Parathyroid adenoma (tissue), 2 donors: ENCODE data around the gene PPP4R3B.
"Not testable (repeated sequence)": the region's sequence is repeated elsewhere in the genome, so short reads cannot be mapped to it uniquely, and the experiment has no call there.

Experiments used
- H2AFZ ChIP-seq: fragments of 300-600 bp; sonication (generic); one replicate; pipeline ENCODE4 v1.7.0; 2017; ENCODE audit warnings: antibody characterized with exemption, mild to moderate bottlenecking
- H3K27ac ChIP-seq: fragments of 300-600 bp; sonication (generic); one replicate; pipeline ENCODE4 v1.7.0; 2017
- H3K27me3 ChIP-seq: fragments of 300-600 bp; sonication (generic); one replicate; pipeline ENCODE4 v1.7.0; 2017; ENCODE audit warnings: low read length; ENCODE audit not compliant: control insufficient read depth, insufficient read depth
- H3K36me3 ChIP-seq: fragments of 300-600 bp; sonication (generic); one replicate; pipeline ENCODE4 v1.7.0; 2017; ENCODE audit warnings: low read length; ENCODE audit not compliant: control insufficient read depth, insufficient read depth
- H3K4me1 ChIP-seq: fragments of 300-600 bp; sonication (generic); one replicate; pipeline ENCODE4 v1.7.0; 2017; ENCODE audit warnings: control low read depth
- H3K4me2 ChIP-seq: fragments of 300-600 bp; sonication (generic); one replicate; pipeline ENCODE4 v1.7.0; 2017; ENCODE audit warnings: low read length
- H3K4me3 ChIP-seq: fragments of 300-600 bp; sonication (generic); one replicate; pipeline ENCODE4 v1.7.0; 2017; ENCODE audit warnings: low read depth, low read length
- H3K79me2 ChIP-seq: fragments of 300-600 bp; sonication (generic); one replicate; pipeline ENCODE4 v1.7.0; 2017; ENCODE audit warnings: control low read depth
- H3K9ac ChIP-seq: fragments of 300-600 bp; sonication (generic); one replicate; pipeline ENCODE4 v1.7.0; 2017; ENCODE audit warnings: mild to moderate bottlenecking
- H3K9me3 ChIP-seq: fragments of 300-600 bp; sonication (generic); one replicate; pipeline ENCODE4 v1.7.0; 2017; ENCODE audit warnings: low read length; ENCODE audit not compliant: control insufficient read depth
- TF ChIP-seq, protein P1 (sequence below): fragments of 300-600 bp; sonication (generic); IDR thresholded peaks from one replicate; pipeline ENCODE4 v1.7.0; 2017; ENCODE audit warnings: antibody characterized with exemption, mild to moderate bottlenecking
- donor health status: primary hyperparathyroidism.

The PPP4R3B gene

DNA sequence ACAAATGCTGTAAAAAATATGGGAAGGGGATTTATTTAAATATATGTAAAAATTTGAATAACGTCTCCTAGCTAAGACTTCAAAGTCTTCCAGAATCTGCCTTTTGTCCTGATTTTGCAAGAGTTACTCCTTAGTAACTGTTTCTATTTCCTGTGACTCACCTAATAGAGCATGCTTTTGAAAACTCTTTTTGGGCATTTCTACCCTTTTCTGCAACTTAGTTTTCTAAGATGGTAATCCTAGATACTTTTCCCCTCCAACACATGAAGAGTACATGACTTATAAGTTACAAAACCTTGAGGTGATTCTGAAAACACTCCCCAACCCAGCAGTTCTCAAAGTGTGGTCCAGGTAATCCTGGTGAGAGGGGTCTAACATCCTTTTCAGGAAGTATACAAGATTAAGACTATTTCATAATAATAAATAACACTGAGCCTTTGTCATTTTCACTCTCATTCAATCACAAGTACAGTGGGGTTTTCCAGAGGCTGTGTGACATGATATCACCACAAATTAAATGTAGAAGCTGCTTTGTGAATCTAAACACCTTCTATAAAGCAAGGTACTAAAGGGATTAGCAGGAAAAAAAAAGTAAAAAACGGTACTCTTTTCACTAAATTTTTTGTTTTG lies 31.9 kb downstream of the PPP4R3B start:
- H3K4me3 ChIP-seq, result no peak overlapping the region
- peaks cover 7% of the 10 kb centered on the region for H3K79me2 ChIP-seq
- H3K9ac ChIP-seq, result no peak overlapping the region
- H3K4me1 ChIP-seq, result no peaks in the 10 kb centered on the region
- no peaks in the 10 kb centered on the region for H3K9me3 ChIP-seq
- no peak overlapping the region for H3K27ac ChIP-seq
- TF ChIP-seq, protein P1, sequence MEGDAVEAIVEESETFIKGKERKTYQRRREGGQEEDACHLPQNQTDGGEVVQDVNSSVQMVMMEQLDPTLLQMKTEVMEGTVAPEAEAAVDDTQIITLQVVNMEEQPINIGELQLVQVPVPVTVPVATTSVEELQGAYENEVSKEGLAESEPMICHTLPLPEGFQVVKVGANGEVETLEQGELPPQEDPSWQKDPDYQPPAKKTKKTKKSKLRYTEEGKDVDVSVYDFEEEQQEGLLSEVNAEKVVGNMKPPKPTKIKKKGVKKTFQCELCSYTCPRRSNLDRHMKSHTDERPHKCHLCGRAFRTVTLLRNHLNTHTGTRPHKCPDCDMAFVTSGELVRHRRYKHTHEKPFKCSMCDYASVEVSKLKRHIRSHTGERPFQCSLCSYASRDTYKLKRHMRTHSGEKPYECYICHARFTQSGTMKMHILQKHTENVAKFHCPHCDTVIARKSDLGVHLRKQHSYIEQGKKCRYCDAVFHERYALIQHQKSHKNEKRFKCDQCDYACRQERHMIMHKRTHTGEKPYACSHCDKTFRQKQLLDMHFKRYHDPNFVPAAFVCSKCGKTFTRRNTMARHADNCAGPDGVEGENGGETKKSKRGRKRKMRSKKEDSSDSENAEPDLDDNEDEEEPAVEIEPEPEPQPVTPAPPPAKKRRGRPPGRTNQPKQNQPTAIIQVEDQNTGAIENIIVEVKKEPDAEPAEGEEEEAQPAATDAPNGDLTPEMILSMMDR, result no peak
- H3K4me2 ChIP-seq, result no peak overlapping the region
- H3K36me3 ChIP-seq, result no peaks in the 10 kb centered on the region
- no peaks in the 10 kb centered on the region for H3K27me3 ChIP-seq
- H2AFZ ChIP-seq, result no peak overlapping the region

DNA sequence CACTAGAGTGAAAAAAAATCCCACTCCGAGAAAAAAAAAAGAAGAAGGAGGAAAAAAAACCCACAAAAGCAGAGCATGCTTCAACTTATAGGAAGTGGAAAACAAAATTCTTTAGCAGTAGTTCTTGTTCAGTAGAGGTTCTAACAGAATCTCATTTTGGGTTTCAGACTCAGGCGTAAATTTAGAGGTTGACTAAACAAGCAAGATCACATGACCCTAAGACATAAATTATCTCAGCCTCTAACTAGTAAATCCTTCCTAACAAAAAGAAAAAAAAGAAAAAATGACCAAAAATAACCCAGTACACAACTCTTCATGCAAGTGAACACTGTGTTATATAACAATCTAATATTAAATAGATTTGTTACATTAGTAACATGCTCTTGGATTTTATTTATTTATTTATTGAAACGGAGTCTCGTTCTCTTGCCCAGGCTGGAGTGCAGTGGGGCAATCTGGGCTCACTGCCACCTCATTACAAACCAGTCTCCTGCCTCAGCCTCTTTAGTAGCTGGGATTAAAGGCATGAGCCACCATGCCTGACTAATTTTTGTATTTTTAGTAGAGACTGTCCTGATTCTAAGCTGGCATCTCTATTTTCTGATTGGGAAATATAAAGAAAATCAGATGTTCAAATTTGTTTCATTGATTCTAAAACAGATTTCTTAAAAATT lies 35.4 kb downstream of the PPP4R3B start:
- no peaks in the 10 kb centered on the region for H3K9me3 ChIP-seq
- no peak overlapping the region for H2AFZ ChIP-seq
- no peak overlapping the region for H3K4me3 ChIP-seq
- no peak overlapping the region for H3K4me2 ChIP-seq
- no peak overlapping the region for H3K27ac ChIP-seq
- no peaks in the 10 kb centered on the region for H3K4me1 ChIP-seq
- no peaks in the 10 kb centered on the region for H3K27me3 ChIP-seq
- TF ChIP-seq, protein P1, result no peak
- H3K9ac ChIP-seq, result no peak overlapping the region
- H3K36me3 ChIP-seq, result no peaks in the 10 kb centered on the region
- H3K79me2 ChIP-seq, result no peaks in the 10 kb centered on the region

DNA sequence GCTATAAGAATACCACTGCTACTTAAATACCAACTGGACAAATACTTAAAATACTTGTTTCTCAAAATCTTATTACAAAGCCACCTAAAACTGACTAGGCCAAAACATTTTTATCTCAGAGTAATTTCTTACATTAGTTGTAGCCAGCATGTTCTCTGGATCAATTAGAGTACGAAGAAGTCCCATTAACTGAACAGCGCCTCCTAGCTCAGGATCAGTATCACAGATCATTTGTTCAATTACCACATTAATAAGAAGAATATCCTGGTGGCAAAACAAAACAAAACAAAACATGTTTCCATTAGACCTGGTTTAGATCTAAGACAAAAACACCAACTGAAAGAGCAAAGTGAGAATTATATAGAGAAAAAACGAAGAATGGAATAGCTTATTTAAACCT lies 36.0 kb downstream of the PPP4R3B start:
- Histone ChIP-seq H3K27ac (no peak overlapping the region), H3K9me3 (no peaks in the 10 kb centered on the region), H3K4me3 (no peak overlapping the region), H3K36me3 (no peaks in the 10 kb centered on the region), H3K9ac (no peak overlapping the region), H2AFZ (no peak overlapping the region), H3K79me2 (no peaks in the 10 kb centered on the region), H3K4me1 (no peaks in the 10 kb centered on the region), H3K27me3 (no peaks in the 10 kb centered on the region), H3K4me2 (no peak overlapping the region)
- TF ChIP-seq, protein P1, result no peak

DNA sequence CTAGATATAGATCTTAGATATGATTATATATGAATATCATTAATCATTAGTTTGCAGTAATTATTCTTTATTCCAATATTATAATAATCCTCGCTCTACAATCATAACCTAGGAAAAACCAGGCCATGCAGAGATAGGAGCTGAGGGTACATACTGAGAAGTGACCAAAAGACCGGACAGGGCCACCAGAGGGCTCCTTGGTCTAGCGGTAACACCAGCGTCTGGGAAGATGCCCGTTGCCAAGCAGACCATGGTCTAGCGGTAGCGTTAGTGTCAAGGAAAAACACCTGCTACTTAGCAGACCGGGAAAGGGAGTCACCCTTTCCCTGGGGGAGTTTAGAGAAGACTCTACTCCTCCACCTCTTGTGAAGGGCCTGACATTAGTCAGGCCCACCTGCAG lies 48.4 kb downstream of the PPP4R3B start:
- H2AFZ ChIP-seq, H3K79me2 ChIP-seq, H3K4me1 ChIP-seq, H3K27ac ChIP-seq, H3K9ac ChIP-seq, H3K9me3 ChIP-seq, H3K4me2 ChIP-seq, H3K27me3 ChIP-seq, H3K4me3 ChIP-seq, H3K36me3 ChIP-seq: not testable (repeated sequence)

DNA sequence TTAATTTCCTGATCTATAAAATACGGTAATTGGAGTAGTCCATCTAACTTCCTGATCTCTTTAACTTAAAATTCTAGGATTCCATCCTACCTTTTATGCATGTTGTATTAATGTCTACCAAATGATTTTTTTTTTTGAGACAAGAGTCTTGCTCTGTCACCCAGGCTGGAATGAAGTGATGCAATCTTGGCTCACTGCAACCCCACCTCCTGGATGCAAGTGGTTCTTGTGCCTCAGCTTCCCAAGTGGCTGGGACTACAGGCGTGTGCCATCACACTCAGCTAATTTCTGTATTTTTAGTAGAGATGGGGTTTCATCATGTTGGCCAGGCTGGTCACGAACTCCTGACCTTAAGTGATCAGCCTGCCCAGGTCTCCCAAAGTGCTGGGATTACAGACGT lies 50.1 kb downstream of the PPP4R3B start:
- no peaks in the 10 kb centered on the region for H3K79me2 ChIP-seq
- no peak overlapping the region for H3K9ac ChIP-seq
- no peak overlapping the region for H3K27ac ChIP-seq
- TF ChIP-seq, protein P1, result no peak
- no peaks in the 10 kb centered on the region for H3K4me1 ChIP-seq
- H3K27me3 ChIP-seq, result no peaks in the 10 kb centered on the region
- no peaks in the 10 kb centered on the region for H3K36me3 ChIP-seq
- no peak overlapping the region for H2AFZ ChIP-seq
- no peak overlapping the region for H3K4me3 ChIP-seq
- H3K9me3 ChIP-seq, result no peaks in the 10 kb centered on the region
- no peak overlapping the region for H3K4me2 ChIP-seq
